ENCODE data around the gene JMJD4.

The JMJD4 gene

DNA sequence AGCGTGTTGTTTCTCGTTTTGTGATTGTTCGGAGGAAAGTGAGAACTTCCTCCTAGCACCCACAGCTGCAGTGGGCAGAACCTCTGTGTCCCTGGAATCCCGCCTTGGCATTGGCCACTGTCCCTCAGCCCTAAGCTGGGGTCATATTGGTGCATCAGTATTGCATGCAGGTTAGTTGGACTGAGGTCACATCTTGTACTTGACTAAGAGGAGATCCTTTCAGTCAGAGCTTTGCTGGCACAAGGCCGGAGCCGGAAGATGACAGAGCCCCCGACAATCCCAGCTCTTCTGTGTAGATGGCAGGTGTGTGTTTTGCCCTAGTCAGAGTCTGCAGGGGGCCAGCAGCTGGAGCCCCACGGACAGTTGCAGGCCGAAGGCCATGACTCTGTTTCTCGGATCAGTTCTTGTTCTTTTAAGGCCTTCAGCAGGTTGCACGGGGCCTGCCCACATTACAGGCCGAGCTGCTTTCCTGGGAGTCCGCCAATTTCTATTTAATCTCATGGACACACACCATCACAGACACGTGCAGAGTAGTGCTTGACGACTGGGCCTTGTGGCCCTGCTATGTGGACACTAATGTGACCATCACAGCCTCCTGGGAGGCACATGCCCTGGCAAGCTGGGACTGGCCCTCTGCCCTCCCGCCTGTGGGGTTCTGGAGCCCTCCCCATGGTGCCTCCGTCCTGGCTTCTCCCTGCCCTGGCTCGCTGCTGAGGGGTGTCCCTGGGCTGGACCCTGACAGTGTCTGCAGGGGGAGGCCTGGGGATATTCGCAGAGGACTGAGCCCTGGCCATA is 15.0 kb upstream of the JMJD4 start:
- DNase-seq (ENCODE audit: low read depth): no peak

DNA sequence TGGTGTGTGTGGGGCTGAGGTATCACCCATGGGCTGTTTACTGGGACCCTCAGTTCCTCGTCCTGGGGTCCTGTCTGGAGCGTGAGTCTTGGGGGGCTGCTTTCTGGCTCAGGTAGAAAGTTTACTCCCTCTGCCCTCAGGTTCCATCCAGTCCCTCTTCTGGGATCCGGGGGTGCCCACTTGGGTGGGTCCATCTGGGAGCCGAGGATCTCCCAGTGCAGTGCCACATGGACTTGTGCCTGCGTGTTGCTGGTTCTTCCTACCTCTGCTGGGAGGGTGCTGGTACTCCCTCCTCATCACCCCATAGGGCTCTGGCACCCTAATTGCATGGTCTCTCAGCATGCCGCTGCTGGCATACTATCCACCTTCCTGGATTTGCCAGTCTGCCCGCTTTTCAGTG is 14.1 kb upstream of the JMJD4 start:
- DNase-seq (ENCODE audit: low read depth): no peak

DNA sequence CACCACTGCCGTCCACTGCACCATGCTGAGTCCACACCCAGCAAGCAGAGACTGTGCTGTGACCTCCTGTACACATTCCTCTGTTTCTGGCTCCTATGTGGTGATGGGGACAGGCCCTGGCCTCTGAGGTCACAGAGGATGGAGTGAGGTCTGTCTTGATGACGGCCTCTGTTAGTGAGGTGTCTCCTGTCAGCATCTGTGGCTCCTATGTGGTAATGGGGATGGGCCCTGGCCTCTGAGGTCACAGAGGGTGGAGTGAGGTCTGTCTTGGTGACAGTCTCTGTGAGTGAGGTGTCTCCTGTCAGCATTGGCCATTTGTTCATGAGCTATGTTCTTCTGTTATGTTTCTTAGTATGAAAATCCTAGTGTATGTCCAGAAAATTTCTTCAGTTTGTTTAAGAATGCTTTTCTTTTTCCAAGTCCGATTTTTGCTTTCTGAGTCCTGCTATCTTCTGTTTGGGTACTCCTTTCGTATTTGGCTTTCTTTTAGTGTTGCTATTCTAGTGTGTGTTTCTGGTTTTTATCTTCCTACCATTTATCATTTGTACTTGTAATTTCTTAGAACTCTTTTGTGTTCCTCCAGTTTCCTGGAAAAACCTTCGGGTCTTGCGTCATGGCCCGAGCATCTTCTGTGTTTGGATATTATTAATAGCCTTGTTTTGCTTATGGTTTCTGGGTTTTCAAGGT is 13.5 kb upstream of the JMJD4 start:
- DNase-seq (ENCODE audit: low read depth): no peak

DNA sequence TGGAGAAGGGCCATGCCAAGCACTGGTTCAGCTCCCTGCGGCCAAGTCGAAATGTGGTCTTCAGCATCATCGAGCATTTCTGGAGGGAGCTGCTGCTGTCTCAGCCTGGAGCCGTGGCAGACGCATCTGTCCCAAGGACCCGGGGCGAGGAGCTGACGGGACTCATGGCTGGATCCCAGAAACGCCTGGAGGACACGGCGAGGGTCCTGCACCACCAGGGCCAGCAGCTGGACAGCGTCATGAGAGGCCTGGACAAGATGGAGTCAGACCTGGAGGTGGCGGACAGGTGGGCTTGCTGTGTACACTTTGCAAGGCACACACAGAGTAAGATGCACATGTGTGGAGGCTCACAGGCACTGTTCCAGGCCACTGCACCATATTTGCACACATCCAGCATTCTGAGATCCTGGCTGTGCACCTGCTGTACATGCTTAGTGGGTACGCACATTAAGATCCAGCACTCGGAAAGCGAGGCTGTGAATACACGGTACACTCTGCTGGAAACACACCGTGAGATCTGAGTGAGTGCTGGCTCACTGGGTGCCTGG is 12.9 kb upstream of the JMJD4 start:
- no peak for DNase-seq (ENCODE audit: low read depth)

GRCh38 chr1:227747382-227747781 is 12.3 kb upstream of the JMJD4 start:
- no peak for DNase-seq (ENCODE audit: low read depth)

DNA sequence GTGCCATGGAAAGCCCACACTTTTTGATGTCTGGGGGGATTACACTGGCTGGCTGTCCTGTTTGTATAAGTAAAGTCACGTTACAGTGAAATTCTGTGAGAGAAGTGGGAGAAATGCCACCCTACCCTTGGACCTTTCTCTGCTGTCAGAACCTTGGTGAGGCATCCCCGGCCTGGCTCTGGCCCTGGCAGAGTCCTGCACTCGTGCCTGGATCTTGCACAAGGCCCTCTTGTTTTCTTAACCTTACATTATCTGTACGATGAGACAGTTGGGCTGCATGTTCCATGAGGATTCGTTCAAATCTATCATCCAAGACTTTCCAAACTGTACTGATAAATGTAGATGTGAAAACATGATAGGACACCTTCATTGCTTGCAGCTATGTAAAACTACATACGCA is 11.6 kb upstream of the JMJD4 start:
- no peak for DNase-seq (ENCODE audit: low read depth)

- no peak for DNase-seq (ENCODE audit: low read depth)
Observed at GRCh38 chr1:227745568-227746265, 10.6 kb upstream of the JMJD4 start.

- no peak for DNase-seq (ENCODE audit: low read depth)
Observed at GRCh38 chr1:227744668-227745067, 9.6 kb upstream of the JMJD4 start.

DNA sequence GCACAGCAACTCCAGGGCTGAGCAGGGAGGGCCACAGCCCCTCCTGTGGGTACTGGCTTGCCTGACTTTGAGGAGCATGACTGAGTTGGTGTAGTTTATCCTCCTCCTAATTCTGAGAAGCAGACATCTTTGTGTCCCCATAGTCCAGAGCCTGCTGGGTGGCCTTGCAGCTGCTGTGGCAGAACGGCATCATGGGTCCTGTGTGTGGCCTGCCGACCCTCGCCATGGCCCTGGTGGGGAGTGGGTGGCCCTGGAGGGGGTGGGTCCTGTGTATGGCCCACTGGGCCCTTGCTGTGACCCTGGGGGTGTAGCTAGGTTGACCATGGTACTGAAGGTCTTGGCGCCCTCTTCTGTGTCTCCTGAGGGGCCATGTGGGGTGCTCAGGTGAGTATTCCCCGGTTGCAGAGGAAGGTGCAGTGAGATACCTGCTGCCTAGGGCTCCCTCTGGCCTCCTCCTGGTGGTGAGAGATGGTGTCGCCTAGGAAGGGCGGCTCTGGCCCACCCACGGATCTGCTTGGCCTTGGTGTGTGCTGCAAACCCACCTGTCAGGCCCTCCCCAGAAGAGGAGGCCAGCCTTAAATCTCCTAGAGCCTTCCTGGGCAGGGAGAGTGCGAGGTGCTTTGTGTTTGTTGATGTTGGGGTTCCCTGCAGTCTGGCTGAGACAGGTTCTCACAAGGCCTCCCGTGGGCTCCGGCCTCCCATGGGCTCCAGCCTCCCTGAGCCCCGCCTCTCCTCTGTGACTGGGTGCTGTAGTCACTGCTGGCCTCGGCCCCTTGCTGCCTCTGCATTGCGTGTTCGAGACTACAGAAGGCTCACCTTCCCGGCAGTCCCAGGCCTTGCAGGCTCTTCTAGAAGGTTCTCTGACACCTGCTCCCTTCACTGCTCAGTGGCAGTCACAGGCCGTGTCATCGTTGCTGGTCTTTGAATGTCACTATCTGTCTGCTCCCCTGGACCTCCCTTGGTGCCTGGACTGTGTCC is 7.9 kb upstream of the JMJD4 start:
- no peak for DNase-seq (ENCODE audit: low read depth)

DNA sequence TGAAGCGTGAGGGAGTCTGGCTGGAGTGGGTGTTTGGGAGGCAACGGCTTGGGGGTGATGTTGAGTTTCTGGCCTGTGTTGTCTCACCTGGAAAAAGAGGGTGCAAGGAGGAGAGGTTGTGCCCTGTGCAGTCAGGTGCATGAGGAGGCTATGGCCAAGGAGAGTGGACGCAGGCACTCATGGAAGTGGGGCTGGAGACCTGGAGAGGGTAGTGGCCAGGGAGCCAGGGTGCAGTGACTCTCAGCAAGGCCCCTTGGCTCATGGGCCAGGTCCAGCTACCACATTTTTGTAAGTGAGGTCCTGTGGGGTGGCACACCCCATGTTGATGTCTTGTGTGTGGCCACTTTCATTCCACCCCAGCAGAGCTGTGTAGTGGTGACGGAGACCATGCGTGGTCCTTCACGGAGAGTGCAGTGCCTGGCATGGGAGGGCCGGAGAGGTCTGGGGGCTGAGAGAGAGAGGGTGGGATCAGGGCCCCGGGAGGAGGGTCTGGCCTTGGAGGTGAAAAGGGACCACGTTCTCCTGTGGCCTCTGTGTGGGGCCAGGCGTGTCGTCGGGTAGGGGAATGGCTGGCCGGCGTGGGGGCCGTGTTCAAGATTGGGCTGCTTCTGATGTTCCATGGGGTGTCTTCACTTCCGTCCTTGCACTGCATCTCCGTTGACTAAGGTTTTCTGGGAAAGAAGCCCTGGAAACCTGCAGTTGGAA is 6.2 kb upstream of the JMJD4 start:
- no peak for DNase-seq (ENCODE audit: low read depth)

DNA sequence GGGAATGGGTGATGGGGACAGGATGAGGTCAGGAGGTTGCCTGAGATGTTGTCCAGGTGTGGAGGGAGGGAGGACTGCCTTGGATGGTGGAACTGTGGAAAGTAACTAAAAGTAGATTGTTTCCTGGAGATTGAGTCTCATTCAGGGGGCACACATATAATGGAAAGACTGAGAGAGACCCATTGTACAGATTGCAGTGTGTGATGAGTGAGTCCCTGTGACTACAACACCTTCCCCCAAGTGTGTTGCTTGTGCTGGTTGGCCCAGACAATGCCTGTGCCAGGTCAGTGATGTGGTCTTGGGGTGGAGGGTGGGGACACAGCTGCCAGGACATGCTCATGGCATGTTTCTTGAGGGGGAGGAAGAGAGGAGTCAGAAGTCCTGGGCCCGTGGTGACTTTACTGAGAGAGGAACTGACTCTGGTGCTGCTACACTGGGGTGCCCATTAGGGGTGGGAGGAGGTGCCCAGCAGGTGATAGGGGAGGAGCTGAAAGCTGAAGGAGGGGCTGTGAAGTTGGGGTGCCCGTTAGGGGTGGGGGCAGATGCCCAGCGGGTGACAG is 5.4 kb upstream of the JMJD4 start:
- DNase-seq (ENCODE audit: low read depth): no peak

GRCh38 chr1:227739636-227740035 is 4.5 kb upstream of the JMJD4 start:
- DNase-seq (ENCODE audit: low read depth): no peak

GRCh38 chr1:227738820-227739219 is 3.7 kb upstream of the JMJD4 start:
- no peak for DNase-seq (ENCODE audit: low read depth)

DNA sequence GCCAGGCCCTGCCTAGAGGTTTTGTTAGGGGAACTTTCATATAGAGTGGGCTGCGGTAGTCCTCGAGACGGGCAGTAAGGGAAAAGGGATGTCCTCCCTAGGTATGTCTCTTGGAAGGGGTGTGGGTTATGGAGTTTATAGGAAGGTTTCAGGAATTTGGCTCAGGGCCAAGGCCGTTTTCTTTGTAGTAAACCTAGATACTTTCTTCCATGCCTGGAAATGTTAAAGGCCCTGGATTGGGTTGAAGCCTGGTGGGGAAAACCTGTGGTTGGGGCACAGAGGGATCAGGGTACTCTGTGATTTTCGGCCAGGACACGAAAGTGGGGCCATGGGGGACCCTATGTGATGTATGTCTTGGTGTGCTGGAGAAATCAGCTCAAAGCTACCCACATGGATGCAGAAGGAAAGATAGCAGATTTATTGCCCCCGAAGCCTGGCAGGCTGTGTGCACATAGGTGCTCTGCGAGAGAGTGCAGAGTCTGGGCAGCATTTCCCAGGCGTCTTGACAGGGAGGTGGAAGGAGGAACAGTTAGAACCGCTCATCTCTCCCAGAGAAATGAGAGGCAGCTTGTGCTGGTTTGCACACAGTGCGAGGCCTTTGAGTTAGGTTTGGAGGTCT is 1.8 kb upstream of the JMJD4 start:
- no peak for DNase-seq (ENCODE audit: low read depth)

DNA sequence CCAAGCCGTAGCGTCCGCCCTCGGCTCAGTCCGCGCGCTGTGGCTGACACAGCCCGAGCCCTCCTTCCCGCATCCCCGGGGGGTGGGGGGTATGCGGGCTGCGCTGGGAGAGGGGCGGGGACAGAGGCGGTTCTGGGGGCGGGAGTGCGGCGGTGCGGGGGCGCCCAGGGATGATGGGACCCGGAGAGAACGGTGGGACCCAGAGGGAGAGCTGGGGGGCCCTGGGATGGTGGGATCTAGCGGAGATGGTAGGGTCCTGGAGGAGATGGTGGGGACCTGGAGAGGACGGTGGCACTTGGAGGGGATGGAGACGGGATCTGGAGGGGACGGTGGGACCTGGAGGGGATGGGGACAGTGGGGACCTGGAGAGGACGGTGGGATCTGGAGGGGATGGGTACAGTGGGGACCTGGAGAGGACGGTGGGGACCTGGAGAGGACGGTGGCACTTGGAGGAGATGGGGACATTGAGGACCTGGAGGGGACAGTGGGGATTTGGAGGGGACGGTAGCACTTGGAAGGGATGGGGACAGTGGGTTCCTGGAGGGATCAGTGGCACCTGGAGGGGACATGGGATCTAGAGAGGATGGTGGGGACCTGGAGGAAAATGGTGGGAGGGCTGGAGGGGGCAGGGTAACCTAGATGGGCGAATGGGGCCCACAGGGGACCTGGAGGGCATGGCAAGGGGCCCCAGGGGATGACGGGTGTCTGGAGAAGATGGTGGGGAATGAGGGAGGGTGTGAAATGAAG is 610 bp upstream of the JMJD4 start:
- DNase-seq (ENCODE audit: low read depth): no peak

DNA sequence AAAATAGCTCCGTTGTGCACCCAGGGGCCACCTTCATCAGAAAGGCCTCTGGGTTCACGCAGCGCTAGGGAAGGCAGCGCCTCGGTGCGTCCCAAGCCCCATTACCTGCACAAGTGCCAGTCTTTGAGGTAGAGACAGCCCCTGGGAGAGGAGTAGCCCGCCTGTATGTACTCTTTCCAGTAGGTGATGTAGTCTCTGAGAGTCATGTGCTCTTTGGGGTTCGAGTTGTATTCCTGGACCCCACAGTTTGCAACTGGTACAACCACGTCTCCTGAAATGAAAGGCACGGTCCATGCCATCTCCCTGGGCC is 601 bp downstream of the JMJD4 start:
- DNase-seq (ENCODE audit: low read depth): no peak

- no peak for DNase-seq (ENCODE audit: low read depth)
Observed at GRCh38 chr1:227733751-227734545, 1.2 kb downstream of the JMJD4 start.

DNA sequence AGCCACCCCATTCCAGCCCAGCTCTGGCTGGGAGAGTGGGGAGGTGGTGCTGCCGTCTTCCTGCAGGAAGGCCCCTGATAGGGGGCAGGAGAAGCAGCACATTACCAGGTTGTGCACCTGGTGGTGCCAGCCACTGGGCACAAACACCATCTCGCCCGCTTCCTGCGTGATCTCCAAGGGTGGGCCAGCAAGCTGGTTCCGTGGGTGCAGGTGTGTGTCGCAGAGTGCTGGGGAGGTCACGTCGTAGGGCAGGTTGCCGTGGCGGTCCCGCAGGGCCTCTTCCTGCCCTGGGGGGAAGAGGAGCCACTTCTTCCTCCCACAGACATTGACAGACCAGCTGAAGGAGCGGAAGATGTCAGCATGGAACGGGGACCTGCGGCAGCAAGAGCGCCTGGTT is 1.8 kb downstream of the JMJD4 start:
- no peak for DNase-seq (ENCODE audit: low read depth)
